Smooth muscle cell (in vitro differentiated cells): ENCODE measurements around the gene POC1A. TPM values are rescaled to one million over a fixed set of nuclear protein-coding genes. Genes with fewer than 3 reads are reported as not detected.

Experiments used
- DNase-seq: peaks from one replicate; lab custom pipeline; 2025; ENCODE audit not compliant: unreplicated experiment; lab: John Stamatoyannopoulos, UW
- H2AFZ ChIP-seq: fragments of 200-600 bp; sonication (generic); 2 replicates; pipeline ENCODE4 v1.6.0; 2016; ENCODE audit warnings: antibody characterized with exemption, low read depth, mild to moderate bottlenecking
- H3F3A ChIP-seq: fragments of 200-600 bp; sonication (generic); 2 replicates; pipeline ENCODE4 v1.6.0; 2017; ENCODE audit warnings: antibody characterized with exemption, low read depth
- H3K27ac ChIP-seq: fragments of 200-600 bp; sonication (generic); 2 replicates; pipeline ENCODE4 v1.5.1; 2016; ENCODE audit warnings: low read depth, mild to moderate bottlenecking
- H3K27me3 ChIP-seq: fragments of 200-600 bp; sonication (generic); 2 replicates; pipeline ENCODE4 v1.6.1; 2016; ENCODE audit warnings: low read depth, mild to moderate bottlenecking
- H3K36me3 ChIP-seq: fragments of 200-600 bp; sonication (generic); 2 replicates; pipeline ENCODE4 v1.5.1; 2016; ENCODE audit warnings: low read depth
- H3K4me1 ChIP-seq: fragments of 200-600 bp; sonication (generic); 2 replicates; pipeline ENCODE4 v1.5.1; 2016; ENCODE audit warnings: low read depth
- H3K4me2 ChIP-seq: fragments of 200-600 bp; sonication (generic); 2 replicates; pipeline ENCODE4 v1.6.0; 2016; ENCODE audit warnings: mild to moderate bottlenecking
- H3K4me3 ChIP-seq: fragments of 200-600 bp; sonication (generic); 2 replicates; pipeline ENCODE4 v1.5.1; 2016; ENCODE audit warnings: mild to moderate bottlenecking
- H3K79me2 ChIP-seq: fragments of 200-600 bp; sonication (generic); 2 replicates; pipeline ENCODE4 v1.6.0; 2016; ENCODE audit warnings: low read depth, mild to moderate bottlenecking
- H3K9ac ChIP-seq: fragments of 200-600 bp; sonication (generic); 2 replicates; pipeline ENCODE4 v1.6.0; 2016; ENCODE audit warnings: low read depth
- H3K9me3 ChIP-seq: fragments of 200-600 bp; sonication (generic); replicated peaks from 2 replicates; pipeline ENCODE4 v1.5.1; 2016; ENCODE audit warnings: low read depth
- H4K20me1 ChIP-seq: fragments of 200-600 bp; sonication (generic); 2 replicates; pipeline ENCODE4 v1.6.0; 2016; ENCODE audit warnings: low read depth
- CTCF ChIP-seq: fragments of 200-600 bp; sonication (generic); IDR thresholded peaks from 2 replicates; pipeline ENCODE4 v1.5.1; 2017; ENCODE audit warnings: borderline replicate concordance, mild to moderate bottlenecking, antibody characterized with exemption; ENCODE audit not compliant: insufficient read depth, poor library complexity, severe bottlenecking
- WGBS: methylation state at CpG from one replicate; pipeline ENCODE4 v1.1.7; 2016; ENCODE audit warnings: low lambda C conversion rate; 5-methylcytosine and 5-hydroxymethylcytosine counted together
- polyA plus RNA-seq: library from polyadenylated mRNA; unstranded; fragments of >200 nt; fragmentation: Nextera tagmentation; extraction: Ambion mirVana; gene quantifications from 2 replicates; pipeline ENCODE4 v1.2.1, GENCODE V29; 2016
- total RNA-seq: library from RNA; depleted of rRNA; stranded (reverse); fragments of >200 nt; gene quantifications from 2 replicates; pipeline ENCODE4 v1.2.3, GENCODE V29; 2014

Gene POC1A
- total and polyA plus RNA-seq, 2 experiments from 2014 or later: 1.8 to 7.9 TPM

- H3K36me3 ChIP-seq: no peaks in the 10 kb centered on the region
- no peak overlapping the region for H3K4me3 ChIP-seq
- TF ChIP-seq CTCF: no peak
- no peak for DNase-seq
- no peaks in the 10 kb centered on the region for H3F3A ChIP-seq
- H3K79me2 ChIP-seq: no peaks in the 10 kb centered on the region
- no peaks in the 10 kb centered on the region for H3K4me1 ChIP-seq
- no peak overlapping the region for H2AFZ ChIP-seq
- WGBS: 55% methylated on average over 8 of the region's 8 CpGs
- peak overlapping the region; percentile 19 for H3K4me2 ChIP-seq
- H3K27ac ChIP-seq: peak overlapping the region; percentile 62
- H3K9me3 ChIP-seq: no peaks in the 10 kb centered on the region
- no peaks in the 10 kb centered on the region for H3K27me3 ChIP-seq
- peak overlapping the region; percentile 64 for H3K9ac ChIP-seq
- H4K20me1 ChIP-seq: no peaks in the 10 kb centered on the region
Measured at GRCh38 chr3:52109611-52110301, 44.5 kb downstream of the POC1A start.

GRCh38 chr3:52108302-52109232, 45.7 kb downstream of the POC1A start:
- WGBS: 67% methylated on average over 20 of the region's 20 CpGs
- H3K9ac ChIP-seq: no peak overlapping the region
- DNase-seq: no peak

GRCh38 chr3:52106951-52107611, 47.1 kb downstream of the POC1A start:
- Histone ChIP-seq H3K36me3 (no peaks in the 10 kb centered on the region), H3F3A (no peaks in the 10 kb centered on the region), H3K4me3 (no peak overlapping the region), H2AFZ (no peak overlapping the region), H3K27ac (peak overlapping the region; percentile 25), H3K27me3 (no peaks in the 10 kb centered on the region), H3K4me1 (no peaks in the 10 kb centered on the region), H3K4me2 (no peak overlapping the region), H3K9ac (no peak overlapping the region), H3K79me2 (no peaks in the 10 kb centered on the region), H4K20me1 (no peaks in the 10 kb centered on the region), H3K9me3 (no peaks in the 10 kb centered on the region)
- TF ChIP-seq CTCF: no peak
- 89% methylated on average over 11 of the region's 11 CpGs for WGBS
- DNase-seq: no peak

More at GRCh38 chr3:52108302-52109232, 45.7 kb downstream of the POC1A start:
- TF ChIP-seq CTCF: no peak
- no peak overlapping the region for H3K4me3 ChIP-seq
- H3K36me3 ChIP-seq: no peaks in the 10 kb centered on the region
- no peaks in the 10 kb centered on the region for H3F3A ChIP-seq
- no peaks in the 10 kb centered on the region for H3K79me2 ChIP-seq
- H3K27me3 ChIP-seq: no peaks in the 10 kb centered on the region
- H3K4me2 ChIP-seq: no peak overlapping the region
- H2AFZ ChIP-seq: no peak overlapping the region
- peak overlapping the region; percentile 3 for H3K27ac ChIP-seq
- no peaks in the 10 kb centered on the region for H3K4me1 ChIP-seq
- no peaks in the 10 kb centered on the region for H4K20me1 ChIP-seq
- no peaks in the 10 kb centered on the region for H3K9me3 ChIP-seq
